ENCODE measurements around the gene EPHB2. TPM values are rescaled to one million over a fixed set of nuclear protein-coding genes. Genes with fewer than 3 reads are reported as not detected.

The EPHB2 gene
- total and polyA plus RNA-seq, 2 donors (not counting 3 experiments of a cell fraction or from before 2014, with no cell fraction given) = 50.8 to 69.1 TPM

DNA sequence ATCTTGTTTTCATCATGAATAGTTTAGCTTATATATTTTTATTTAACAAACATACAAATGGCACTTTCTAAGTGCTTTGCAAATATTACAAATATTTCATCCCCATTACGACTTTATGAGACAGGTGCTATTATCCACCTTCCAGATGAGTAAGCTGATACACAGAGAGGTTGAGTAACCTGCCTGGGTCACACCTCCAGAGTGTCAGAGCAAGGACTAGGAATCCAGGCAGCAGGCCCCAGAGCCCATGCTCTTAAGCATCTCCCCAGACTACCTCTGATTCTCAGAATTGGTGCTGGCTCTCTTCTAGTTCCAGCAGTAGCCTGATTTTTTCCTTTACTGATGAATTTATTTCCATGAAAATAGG, 40.0 kb downstream of the EPHB2 start:
- no peak for FAIRE-seq
- intact Hi-C loops (cut with micrococcal nuclease) (loop anchor here (2.0 kb wide), 1 partner anchor 112 kb away; no protein-coding TSS in a partner anchor), dilution Hi-C loops (cut with MboI; ENCODE audit: extremely low pct_ligation_motif_present, low sequenced_read_pairs) (no loop called here)
- H3K4me1 ChIP-seq (ENCODE audit: control insufficient read depth, extremely low read depth, insufficient read depth, low read length) = peaks cover 78% of the 10 kb centered on the region
- H3K9ac ChIP-seq (replicated peaks; ENCODE audit: extremely low read depth, insufficient read depth, low read length) = peak overlapping the region; percentile 81
- no peaks in the 10 kb centered on the region for H3K9me1 ChIP-seq (replicated peaks; ENCODE audit: control insufficient read depth, extremely low read depth, insufficient read depth, low read length)
- H3K79me2 ChIP-seq (ENCODE audit: control insufficient read depth, insufficient read depth, low read length) = peaks cover 50% of the 10 kb centered on the region
- H3K36me3 ChIP-seq (ENCODE audit: control insufficient read depth in 2 of 2, extremely low read depth in 1 of 2, insufficient read depth in 2 of 2, low read length in 2 of 2) = no peaks in the 10 kb centered on the region
- H3K27me3 ChIP-seq (ENCODE audit: control insufficient read depth in 2 of 2, insufficient read depth in 2 of 2, low read length in 2 of 2) = no peaks in the 10 kb centered on the region
- ChIA-PET POLR2A (interaction anchor here (0.5 kb wide), 1 partner anchor 183 kb away, joined by 4 read pairs; no protein-coding TSS in a partner anchor), CTCF (interaction anchor here (0.9 to 3.1 kb wide), 5 partner anchors 38 to 138 kb away, joined by 3 to 17 read pairs (median 6); no protein-coding TSS in a partner anchor)
- H3K4me2 ChIP-seq (ENCODE audit: insufficient read depth, low read length) = peak overlapping the region; percentile 64
- peak overlapping the region; percentile 90 for H3K27ac ChIP-seq (ENCODE audit: insufficient read depth, low read depth, low read length)
- H3K9me3 ChIP-seq (replicated peaks; ENCODE audit: control insufficient read depth, insufficient read depth, low read length) = no peaks in the 10 kb centered on the region
- TSS peak; percentile 35 for BruUV-seq (replicated peaks)
- no peak overlapping the region for H2AFZ ChIP-seq (ENCODE audit: low read depth, low read length)
- DNase-seq (ENCODE audit: low read depth, low spot score) = no peak
- no peaks in the 10 kb centered on the region for H4K20me1 ChIP-seq (replicated peaks; ENCODE audit: control insufficient read depth, extremely low read depth, insufficient read depth, low read length)
- H3K4me3 ChIP-seq (replicated peaks in 1 of 3; ENCODE audit: insufficient read depth in 1 of 3, low read depth in 1 of 3, low read length in 3 of 3) = no peak overlapping the region
- TF ChIP-seq, protein P1, sequence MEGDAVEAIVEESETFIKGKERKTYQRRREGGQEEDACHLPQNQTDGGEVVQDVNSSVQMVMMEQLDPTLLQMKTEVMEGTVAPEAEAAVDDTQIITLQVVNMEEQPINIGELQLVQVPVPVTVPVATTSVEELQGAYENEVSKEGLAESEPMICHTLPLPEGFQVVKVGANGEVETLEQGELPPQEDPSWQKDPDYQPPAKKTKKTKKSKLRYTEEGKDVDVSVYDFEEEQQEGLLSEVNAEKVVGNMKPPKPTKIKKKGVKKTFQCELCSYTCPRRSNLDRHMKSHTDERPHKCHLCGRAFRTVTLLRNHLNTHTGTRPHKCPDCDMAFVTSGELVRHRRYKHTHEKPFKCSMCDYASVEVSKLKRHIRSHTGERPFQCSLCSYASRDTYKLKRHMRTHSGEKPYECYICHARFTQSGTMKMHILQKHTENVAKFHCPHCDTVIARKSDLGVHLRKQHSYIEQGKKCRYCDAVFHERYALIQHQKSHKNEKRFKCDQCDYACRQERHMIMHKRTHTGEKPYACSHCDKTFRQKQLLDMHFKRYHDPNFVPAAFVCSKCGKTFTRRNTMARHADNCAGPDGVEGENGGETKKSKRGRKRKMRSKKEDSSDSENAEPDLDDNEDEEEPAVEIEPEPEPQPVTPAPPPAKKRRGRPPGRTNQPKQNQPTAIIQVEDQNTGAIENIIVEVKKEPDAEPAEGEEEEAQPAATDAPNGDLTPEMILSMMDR (IDR thresholded peaks at IDR 0.05; ENCODE audit: extremely low read depth in 1 of 2, insufficient read depth in 1 of 2, low read depth in 1 of 2, low read length in 2 of 2) = no peak
- no peak for TF ChIP-seq EZH2 (IDR thresholded peaks at IDR 0.05; ENCODE audit: borderline replicate concordance, low read depth, low read length, severe bottlenecking)

DNA sequence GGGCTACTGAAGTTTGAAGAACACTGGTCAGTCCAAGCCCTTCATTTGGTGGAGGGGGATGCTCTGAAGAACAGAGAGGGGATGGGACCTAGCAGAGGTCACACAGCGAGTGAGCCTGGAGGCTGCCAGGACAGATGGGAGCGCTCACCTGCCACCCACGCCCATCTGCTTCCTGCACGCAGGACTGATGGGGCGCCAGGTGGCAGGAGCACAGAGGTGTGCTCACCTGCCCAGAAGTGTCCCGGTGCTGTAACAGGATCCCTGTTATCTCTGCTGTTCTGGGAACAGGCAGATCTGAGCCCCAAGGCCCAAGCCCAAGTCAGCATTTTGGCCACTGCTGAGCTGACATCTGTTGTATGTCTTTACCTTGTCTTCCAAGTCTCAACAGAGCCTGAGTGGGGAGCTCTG, 40.5 kb downstream of the EPHB2 start:
- Histone ChIP-seq H3K4me2 (ENCODE audit: insufficient read depth, low read length) (peak overlapping the region; percentile 64), H3K79me2 (ENCODE audit: control insufficient read depth, insufficient read depth, low read length) (peaks cover 54% of the 10 kb centered on the region), H3K27me3 (ENCODE audit: control insufficient read depth in 2 of 2, insufficient read depth in 2 of 2, low read length in 2 of 2) (no peaks in the 10 kb centered on the region), H3K9me3 (replicated peaks; ENCODE audit: control insufficient read depth, insufficient read depth, low read length) (no peaks in the 10 kb centered on the region), H3K4me3 (replicated peaks in 1 of 3; ENCODE audit: insufficient read depth in 1 of 3, low read depth in 1 of 3, low read length in 3 of 3) (no peak overlapping the region), H3K36me3 (ENCODE audit: control insufficient read depth in 2 of 2, extremely low read depth in 1 of 2, insufficient read depth in 2 of 2, low read length in 2 of 2) (no peaks in the 10 kb centered on the region), H3K9ac (replicated peaks; ENCODE audit: extremely low read depth, insufficient read depth, low read length) (peak overlapping the region; percentile 81), H3K4me1 (ENCODE audit: control insufficient read depth, extremely low read depth, insufficient read depth, low read length) (peaks cover 78% of the 10 kb centered on the region), H4K20me1 (replicated peaks; ENCODE audit: control insufficient read depth, extremely low read depth, insufficient read depth, low read length) (no peaks in the 10 kb centered on the region), H2AFZ (ENCODE audit: low read depth, low read length) (no peak overlapping the region), H3K9me1 (replicated peaks; ENCODE audit: control insufficient read depth, extremely low read depth, insufficient read depth, low read length) (no peaks in the 10 kb centered on the region), H3K27ac (ENCODE audit: insufficient read depth, low read depth, low read length) (peak overlapping the region; percentile 90)
- BruUV-seq (replicated peaks) = no TSS peak
- intact Hi-C loops (cut with micrococcal nuclease) = loop anchor here (2.0 kb wide), 1 partner anchor 112 kb away; no protein-coding TSS in a partner anchor
- FAIRE-seq (no peak), DNase-seq (ENCODE audit: low read depth, low spot score) (no peak)
- ChIA-PET CTCF (interaction anchor here (1.4 to 3.1 kb wide), 4 partner anchors 46 to 137 kb away, joined by 3 to 17 read pairs (median 8); no protein-coding TSS in a partner anchor), POLR2A (interaction anchor here (0.5 kb wide), 1 partner anchor 182 kb away, joined by 4 read pairs; no protein-coding TSS in a partner anchor)
- dilution Hi-C loops (cut with MboI; ENCODE audit: extremely low pct_ligation_motif_present, low sequenced_read_pairs) = no loop called here
- TF ChIP-seq POLR2A (IDR thresholded peaks at IDR 0.05; ENCODE audit: low read depth, low read length) = no peak
- TF ChIP-seq, protein P2, sequence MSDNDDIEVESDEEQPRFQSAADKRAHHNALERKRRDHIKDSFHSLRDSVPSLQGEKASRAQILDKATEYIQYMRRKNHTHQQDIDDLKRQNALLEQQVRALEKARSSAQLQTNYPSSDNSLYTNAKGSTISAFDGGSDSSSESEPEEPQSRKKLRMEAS (IDR thresholded peaks at IDR 0.05; ENCODE audit: insufficient read depth, insufficient read length) = no peak
